HG03432 (cell line): Measurements from ENCODE around the gene GRN.
"Not testable (repeated sequence)": the region's sequence is repeated elsewhere in the genome, so short reads cannot be mapped to it uniquely, and the experiment has no call there.

Experiments
- ATAC-seq: cut with Tn5 transposase; IDR thresholded peaks from one replicate; pipeline ENCODE4 v1.9.1; 2021; ENCODE audit warnings: mild to moderate bottlenecking, moderate library complexity; ENCODE audit not compliant: unreplicated experiment

The GRN gene

DNA sequence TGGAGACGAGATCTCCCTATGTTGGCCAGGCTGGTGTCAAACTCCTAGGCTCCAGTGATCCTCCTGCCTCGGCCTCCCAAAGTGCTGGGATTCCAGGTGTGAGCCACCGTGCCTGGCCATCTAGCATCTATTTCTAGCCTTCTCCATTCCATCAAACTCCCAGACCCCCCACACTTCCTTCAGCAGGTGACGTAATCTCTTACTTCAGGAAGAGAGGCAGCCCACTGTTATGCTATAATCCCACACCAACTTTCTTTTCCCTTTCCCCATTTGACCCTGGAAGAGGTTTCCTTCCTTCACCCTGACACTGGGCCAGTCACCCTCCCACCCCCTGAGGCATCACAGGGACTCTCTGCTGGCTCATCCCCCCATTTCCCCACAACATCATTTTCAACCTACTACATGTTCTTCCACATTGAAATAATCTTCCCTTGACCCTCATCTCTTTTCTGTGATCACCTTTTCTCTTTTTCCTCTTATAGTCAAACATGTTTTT is 36.8 kb downstream of the GRN start:
- ATAC-seq: no peak

DNA sequence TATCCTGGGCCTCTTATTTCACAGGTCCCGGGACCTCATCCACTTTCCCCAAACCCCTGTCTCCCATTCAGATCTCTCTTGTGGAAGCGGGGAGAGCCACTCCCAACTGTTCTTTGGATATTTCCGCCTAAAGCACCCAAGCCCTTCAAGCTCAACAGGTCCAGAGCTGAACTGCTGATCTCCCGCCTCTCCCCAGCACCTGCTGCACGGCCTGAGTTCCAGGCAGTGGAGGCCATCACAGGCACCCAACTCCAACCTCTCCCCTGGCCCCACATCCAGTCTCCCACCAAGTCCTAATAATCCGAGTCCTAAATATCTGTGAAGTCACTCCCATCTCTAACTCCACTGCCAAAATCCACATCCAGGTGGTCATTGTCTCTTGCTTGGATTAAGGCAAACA is 37.8 kb downstream of the GRN start:
- ATAC-seq: no peak

DNA sequence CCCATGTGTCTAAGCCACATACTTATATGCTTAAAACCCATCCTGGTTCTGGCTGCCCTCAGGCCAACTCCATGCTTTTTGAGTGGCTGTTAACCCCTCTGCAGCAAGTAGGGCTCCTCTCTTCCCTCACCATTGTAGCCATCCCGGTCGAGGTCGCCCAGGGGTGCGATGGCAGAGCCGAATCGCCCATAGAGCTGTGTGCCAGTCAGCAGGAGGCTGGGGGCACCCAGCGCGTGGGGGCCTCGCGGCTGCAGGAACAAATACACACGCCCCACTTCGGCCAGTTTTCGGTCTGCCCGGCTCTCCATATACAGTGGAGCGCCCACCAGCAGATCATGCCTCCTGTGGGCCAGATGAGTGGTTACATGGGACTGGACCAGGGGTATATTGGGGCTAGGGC is 38.3 kb downstream of the GRN start:
- no peak for ATAC-seq

DNA sequence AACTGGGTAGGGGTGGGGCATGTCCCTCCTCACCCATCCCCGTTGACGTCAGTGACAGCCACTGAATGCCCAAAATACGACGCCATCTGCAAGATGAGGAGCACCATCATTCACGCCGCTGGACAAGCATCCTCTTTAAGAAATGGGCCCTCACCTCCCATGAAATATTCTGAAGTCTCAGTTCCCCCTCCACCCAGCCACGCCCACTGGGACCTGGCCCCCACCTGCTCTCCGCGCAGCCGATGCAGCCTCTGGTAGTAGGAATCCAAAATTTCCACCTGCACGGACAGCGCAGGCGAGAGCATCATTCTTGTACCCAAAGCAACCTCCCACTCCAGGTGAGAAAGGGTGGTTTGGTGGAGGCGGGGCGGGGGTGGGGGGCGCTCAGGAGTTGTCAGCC is 38.8 kb downstream of the GRN start:
- ATAC-seq: no peak

DNA sequence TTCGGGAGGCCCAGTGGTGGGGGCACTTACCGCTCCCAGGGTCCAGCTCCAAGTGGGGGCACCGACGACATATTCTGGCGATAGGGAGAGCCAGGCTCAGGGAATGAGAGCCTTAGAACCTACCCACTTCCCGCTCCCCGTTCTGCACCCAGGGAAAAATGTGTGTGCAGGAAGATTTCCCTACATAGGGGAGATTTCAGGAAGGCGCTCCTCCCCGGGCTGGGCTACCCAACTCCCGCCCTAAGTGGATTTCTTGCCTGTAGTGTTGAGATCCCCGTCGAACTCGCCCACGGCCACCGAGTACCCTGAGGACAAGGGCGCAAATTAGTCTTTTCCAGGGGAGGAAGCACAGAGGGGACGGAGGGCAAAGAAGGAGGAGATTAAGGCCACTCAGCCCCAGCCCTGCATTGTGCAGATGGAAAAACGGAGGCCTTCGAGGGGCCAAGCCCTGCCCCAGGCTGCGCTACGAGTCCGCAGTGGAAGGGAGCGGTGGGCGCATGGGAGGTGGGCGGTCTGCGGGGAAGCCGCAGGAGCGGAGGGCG is 39.2 kb downstream of the GRN start:
- ATAC-seq: no peak

DNA sequence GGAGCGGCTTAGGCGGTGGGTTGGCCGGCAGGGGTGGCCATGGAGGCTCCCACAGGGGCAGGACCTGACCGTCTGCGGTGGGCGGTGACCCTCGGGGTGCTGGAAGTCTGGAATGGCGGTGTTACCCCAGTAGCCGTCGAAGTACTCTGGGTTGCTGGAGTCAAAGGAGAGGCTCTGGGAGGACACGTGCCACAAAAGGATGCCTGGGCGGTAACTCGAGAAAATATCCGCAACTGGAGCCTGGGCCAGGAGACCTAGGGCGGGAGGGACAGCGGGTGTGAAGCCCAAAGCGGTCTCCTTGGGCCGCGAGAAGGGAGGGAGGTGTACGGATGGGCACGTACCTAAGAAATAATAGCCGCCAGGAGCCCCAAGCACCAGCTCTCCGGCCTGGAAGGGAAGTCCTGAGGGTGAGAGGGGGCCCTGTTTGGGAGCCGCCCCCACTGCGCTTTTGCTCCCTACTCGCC is 39.8 kb downstream of the GRN start:
- no peak for ATAC-seq

DNA sequence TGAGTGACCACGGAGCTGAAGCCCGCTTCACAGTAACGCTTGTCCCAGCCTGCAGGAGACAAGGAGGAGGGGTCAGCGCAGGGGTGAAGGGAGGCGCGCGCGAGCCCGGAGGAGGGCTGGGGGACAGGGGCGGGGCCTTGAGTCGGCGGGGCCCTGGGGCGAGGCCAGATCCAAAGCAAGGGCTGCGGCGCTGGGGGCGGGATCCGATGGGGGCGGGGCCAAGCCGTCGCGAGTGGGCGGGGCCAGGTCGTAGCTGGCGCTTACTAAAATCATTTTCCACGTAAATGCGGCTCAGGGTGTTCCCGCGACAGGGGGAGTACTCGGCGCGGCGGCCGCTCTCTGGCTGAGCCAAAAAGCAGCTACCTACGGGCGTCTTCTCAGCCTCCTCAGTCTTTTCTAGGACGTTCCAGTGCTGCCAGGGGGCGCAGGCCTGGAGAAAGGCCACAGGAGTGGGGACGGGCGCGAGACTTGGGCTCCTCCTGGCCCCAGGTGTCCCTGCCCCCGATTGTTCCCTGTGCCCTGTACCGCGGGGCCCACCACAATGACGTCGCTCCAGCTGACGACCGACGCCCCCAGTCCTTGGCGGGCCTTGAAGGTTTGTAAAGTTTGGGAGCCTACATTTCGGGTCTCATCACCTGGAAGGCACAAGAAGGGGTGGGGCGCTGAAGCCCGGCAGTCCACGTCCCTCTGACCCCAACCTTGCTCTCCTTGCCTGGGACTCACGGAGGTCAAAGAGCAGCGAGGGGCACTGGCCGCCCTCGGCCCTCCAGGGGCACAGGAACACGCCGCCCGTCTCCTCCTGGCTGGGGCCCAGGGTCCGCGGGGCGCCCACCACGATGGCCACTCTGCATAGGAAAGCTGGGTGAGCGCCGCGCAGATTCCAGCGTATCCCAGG is 40.4 kb downstream of the GRN start:
- ATAC-seq: no peak

DNA sequence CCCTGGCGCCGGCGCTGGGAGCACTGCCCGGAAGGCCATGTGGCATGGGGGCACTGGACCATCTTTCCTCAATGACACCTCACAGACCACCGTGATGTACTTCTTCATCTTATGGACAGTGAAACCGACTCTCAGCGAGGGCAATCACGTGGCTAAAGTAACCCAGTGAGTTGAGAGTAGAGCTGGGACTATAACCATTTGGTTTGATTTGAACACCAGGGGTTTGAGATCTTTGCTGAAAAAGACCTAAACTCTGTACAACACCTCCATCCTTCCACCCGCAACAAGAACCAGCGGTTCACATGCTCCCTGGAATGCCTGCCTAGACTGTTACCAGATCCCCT is 41.1 kb downstream of the GRN start:
- ATAC-seq: no peak

DNA sequence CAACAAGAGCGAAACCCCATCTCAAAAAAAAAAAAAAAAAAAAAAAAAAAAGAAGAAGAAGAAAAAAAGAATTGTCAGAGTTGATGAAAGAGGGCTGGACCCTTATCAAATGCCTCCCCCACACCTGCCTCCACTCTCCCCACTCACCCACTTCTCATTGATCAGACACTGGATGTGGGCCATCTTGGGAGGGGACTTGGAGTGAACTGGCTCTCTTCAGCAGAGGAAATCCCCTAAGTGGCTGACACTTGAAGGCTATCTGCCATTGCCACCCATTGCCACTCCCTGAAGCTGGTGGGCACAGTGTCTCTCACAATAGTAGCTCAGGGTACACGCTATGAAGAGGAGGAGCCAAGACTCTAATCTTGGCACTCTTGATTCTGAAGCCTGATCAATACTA is 42.7 kb downstream of the GRN start:
- no peak for ATAC-seq

DNA sequence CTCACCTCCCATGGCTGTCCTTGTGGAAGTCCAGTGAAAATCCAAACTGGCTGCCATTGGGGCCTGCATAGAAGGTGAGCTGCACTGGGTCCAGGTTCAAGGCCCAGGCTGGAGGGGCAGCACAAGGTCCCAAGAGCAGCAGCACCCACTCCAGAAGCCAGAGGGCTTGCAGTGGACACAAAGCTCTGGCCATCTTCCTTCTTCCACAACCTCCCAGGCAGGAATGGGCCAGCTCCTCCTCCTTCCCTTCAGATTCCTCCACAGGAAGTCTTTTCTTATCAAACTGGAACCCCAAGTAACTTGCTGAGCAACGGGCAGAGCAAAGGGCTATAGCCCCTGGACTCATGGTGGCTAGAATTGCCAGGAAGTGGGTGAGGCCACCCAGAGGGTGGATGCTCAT is 44.2 kb downstream of the GRN start, which contains the start of gene ITGA2B:
ITGA2B (minus strand) TSS at position 369 of the 400 bp plus-strand sequence; CDS start at position 193, 176 bp downstream.
- no peak for ATAC-seq

DNA sequence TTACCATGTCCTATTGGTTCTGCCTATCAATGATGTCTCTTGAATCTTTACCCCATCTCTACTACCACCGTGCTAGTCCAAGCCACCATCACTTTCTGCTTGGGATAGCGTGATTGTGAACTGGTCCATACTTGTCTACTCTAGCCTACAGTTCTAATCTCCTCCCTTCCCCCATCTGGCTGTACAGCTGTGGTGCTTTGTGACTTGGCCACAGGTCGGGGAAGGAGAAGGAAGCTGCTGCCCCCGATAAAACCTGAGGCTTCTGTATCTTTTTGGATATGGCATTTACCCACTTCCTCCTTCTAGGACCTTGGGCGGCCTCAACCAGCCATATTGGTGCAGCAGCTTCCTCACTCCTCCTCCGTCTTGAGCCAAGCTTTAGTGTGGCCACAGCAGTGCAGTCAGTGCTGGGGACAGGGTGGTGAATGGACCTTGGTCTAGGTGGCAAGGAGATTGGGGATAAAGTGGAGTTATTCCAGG is 44.7 kb downstream of the GRN start:
- no peak for ATAC-seq

DNA sequence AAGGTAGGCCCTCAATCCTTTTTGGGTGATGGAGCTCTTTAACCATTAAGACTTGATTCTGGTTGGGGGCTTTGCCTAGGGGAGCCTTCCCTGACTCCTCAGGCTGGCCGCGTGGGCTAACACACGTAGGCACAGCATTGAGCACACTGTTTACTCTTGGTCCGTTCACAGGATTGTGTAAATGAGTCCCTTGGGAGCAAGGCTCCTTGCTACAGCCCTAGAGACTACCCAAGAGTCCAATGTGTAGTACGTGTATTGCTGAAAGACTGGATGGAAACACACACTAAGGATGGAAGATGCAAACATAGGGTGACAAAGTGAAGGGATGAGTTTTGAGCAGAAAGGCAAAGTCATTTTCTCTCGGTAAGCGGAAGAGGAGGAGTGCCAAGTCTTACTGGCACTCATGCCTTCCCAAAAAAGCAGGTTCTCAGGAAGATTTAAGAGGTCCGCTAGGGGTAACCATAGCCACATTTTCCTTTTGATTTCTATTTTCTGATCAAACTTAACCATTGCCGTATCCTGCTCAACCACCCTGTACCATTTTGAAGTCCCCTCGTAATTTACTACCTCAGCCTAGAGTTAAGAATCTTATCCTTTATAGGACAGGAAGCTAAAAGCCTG is 45.3 kb downstream of the GRN start:
- ATAC-seq: no peak

DNA sequence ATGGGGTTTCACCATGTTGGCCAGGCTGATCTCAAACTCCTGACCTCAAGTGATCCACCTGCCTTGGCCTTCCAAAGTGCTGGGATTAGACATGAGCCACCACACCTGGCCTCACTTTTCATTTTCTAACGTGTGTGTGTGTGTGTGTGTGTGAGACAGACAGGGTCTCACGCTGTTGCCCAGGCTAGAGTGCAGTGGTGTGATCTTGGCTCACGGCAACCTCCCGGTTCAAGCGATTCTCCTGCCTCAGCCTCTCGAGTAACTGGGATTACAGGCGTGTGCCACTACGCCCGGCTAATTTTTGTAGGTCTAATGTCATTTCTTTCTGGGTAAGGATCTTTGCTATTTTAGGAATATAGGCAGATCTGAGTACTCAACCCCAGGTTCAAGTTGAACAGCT is 49.0 kb downstream of the GRN start:
- not testable (repeated sequence) for ATAC-seq

DNA sequence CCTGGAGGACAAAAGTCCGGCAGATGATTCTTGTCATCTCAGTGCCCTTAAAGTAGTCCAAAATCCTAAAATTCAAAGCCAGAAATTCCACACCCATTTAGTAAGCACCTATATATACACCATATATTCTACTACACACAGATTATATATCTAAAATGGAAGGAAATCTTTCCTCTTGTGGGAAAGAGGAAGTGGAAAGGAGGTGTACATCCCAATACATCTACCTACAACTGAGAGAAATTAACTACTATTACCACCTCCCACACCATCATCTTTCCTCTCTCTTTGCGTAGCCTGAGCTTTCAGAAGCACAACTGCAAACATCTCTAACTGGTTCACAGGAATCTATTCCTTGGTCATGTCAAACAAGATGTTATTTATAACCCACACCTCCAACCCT is 49.7 kb downstream of the GRN start:
- no peak for ATAC-seq

DNA sequence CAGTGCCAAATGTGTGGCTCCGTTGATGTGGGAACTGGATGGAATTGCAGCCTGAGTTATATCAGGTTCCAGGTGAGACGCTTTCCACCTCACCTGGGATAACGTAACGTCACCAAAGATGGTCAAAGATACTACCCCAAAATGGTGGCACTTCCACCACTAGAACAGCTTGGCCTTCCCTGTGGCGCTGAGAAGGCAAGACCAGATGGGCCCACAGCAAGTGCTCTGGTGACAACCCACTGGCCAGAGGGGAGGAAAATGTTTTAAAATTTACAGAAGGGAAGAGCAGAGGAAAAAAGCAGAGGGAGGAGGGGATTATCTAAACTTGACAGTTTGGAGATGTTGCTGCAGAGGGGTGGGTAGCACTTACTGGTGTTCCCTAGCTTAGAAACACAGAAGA is 51.8 kb downstream of the GRN start:
- no peak for ATAC-seq

DNA sequence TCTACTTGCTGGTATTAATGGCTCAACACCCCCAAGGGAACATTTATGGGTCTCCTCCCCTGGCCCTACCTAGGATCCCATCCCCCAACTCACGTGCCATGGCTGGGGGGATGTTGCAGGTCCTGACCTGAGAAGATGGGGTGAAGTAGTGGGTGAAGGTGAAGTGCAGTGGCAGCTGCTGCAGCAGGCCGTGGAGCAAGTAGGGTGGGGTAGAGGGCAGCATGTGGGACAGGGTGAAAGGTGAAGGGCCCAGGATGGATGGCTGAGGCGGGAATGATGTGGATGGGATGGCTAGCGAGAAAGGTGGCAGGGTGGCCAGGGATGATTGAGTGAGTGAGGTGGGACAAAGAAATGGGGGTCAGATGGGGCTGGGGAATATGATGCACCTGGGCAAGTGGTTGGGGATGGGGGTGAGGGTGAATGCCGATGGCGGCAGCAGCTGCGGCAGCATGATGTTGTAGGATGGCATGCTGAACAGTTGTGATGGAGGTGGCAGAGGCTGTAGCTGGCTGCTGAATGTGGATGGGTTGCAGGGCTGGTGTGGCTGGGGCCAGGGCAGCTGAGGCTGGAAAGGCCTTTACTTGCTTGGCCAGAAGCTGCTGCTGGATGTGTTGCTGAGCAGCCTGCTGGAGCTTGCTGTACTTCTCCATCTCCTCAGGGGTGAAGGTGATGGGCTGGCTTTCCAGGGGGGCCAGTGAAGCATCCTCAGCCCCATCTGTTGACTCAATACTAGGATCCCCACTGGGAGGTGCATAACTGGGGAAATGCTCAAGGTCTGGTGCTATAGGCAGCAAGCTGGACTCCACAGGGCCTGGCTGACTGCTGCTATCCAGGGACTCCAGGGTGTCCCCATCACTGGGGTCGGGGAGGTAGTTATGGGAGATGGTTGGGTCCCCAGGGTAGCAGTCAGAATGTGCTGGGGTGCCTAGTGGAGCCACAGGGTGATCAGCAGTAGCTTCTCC is 52.7 kb downstream of the GRN start:
- ATAC-seq: no peak

DNA sequence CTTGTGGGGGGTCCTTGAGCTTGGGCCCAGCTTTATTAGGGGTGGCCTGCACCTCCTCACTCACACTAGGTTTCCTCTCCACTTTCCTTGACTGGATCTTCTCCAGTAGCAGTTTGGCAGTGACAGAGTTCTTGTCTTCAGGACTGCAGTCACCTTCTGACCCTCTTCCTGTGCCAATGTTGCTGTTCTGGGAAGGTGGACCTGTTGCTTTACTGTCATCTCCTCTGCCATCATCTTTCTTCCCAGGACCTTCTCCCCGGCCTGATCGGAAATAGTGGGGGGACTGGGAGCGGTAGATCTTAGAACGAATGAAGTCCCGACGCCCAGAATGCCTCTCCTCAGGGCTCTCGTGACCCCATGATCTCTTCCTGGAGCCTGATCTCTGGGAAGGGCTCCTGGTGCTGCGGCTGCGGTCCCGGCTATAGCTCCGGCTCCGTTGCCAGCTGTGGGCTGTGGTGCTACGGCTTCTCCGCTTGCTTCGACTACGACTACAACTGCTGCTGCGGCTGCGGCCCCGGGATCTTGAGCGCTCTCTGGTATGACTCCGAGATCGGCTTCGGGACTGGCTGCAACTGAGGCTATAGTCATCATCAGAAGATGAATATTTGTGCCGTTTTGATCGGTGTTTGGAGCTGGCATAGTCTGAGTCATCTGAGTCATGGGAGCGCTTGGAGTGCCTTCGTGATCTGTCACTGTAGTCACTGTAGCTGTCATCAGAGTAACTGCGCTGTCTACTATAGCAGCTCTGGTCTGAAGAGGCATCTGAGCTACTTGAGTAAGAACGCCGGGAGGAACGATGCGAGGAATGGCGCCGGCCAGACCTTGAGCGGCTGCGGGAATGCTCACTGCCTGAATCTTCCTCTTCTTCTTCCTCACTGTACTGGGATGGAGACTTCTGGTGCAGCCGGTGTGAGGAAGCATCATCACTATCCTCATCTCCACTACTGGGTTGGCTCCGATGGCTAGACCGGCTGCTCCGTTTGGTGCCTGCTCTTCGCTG is 53.9 kb downstream of the GRN start:
- no peak for ATAC-seq

DNA sequence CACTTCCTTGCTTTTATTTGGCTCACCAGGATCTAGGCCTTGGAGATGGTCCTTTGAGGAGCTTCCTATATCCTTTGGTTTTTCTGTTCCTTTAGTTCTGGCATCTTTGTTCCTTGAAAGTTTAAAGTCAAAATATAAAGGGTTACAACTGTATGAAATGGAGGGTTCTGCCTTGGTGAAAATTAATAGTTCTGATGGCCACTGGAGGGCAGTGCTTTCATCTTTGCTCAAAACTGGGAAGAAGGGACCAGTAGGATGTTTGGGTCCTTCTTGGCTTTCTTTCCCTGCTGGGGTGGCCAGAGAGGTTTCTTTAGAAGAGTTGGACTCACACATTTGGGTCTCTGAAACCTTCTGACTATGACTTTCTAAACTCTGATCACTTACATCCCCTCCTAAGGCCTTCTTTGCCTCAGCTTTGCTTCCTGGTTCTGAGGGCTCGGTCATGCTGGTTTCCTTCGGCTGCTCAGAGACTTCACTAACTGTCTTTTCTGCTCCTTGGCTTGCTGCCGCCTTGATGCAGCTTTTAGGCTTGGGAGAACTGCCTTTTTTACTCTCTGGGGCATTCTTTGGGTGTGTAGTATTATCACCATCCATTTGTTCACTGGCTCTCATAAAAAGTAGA is 55.2 kb downstream of the GRN start:
- no peak for ATAC-seq
